Measurements from ENCODE around the gene NKX2-4.

DNA sequence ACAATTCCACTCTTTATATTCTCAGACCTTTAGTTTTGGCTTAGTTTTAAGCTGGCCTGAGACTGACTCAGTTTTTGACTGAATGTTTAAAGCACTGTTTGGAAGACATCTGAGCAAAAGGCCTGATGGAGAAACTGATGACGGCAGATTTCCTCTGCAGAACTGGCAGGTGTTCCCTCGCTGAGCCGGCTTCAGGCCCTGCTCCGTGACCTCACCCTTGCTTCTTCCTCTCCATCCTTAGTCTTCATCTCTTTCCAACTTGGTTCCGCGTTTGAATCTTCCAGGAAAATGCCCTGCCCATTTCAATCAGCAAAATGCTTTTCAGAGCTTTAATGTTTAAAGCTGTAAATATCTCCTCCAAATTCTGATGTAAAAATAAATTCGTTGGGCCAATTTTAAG, 6.6 kb downstream of the NKX2-4 start:
- TF ChIP-seq, protein P1, sequence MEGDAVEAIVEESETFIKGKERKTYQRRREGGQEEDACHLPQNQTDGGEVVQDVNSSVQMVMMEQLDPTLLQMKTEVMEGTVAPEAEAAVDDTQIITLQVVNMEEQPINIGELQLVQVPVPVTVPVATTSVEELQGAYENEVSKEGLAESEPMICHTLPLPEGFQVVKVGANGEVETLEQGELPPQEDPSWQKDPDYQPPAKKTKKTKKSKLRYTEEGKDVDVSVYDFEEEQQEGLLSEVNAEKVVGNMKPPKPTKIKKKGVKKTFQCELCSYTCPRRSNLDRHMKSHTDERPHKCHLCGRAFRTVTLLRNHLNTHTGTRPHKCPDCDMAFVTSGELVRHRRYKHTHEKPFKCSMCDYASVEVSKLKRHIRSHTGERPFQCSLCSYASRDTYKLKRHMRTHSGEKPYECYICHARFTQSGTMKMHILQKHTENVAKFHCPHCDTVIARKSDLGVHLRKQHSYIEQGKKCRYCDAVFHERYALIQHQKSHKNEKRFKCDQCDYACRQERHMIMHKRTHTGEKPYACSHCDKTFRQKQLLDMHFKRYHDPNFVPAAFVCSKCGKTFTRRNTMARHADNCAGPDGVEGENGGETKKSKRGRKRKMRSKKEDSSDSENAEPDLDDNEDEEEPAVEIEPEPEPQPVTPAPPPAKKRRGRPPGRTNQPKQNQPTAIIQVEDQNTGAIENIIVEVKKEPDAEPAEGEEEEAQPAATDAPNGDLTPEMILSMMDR (IDR thresholded peaks at IDR 0.05): no peak
- TF ChIP-seq POLR2A (IDR thresholded peaks at IDR 0.05): no peak
